Embryonic facial prominence (tissue), 1 donor: ENCODE data around the gene SOD1.
A peak's percentile ranks its signal among the peaks of the same experiment; 100 is the strongest.
"Not testable (repeated sequence)": the region's sequence is repeated elsewhere in the genome, so short reads cannot be mapped to it uniquely, and the experiment has no call there.

Experiments used
- DNase-seq: peaks from one replicate; pipeline ENCODE4 v3.0.0-alpha.2; 2016; ENCODE audit errors: extremely low spot score

Gene SOD1

GRCh38 chr21:31659536-31660258 lies at the start of gene SOD1:
SOD1 (plus strand) TSS chr21:31659693; CDS start chr21:31659770, 77 bp downstream.
- DNase-seq, result peak; percentile 91

DNA sequence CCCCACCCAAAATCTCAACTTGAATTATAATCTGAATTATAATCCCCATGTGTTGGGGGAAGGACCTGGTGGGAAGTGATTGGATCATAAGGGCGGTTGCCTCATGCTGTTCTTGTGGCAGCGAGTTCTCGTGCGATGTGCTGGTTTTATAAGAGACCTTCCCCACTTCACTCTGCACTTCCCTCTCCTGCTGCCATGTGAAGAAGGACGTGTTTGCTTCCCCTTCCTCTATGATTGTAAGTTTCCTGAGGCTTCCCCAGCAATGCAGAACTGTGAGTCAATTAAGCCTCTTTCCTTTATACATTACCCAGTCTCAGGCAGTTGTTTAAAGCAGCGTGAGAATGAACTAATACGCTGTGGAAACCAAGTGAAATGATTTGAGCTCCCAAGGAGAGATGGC lies 48.0 kb upstream of the SOD1 start:
- DNase-seq, result no peak

DNA sequence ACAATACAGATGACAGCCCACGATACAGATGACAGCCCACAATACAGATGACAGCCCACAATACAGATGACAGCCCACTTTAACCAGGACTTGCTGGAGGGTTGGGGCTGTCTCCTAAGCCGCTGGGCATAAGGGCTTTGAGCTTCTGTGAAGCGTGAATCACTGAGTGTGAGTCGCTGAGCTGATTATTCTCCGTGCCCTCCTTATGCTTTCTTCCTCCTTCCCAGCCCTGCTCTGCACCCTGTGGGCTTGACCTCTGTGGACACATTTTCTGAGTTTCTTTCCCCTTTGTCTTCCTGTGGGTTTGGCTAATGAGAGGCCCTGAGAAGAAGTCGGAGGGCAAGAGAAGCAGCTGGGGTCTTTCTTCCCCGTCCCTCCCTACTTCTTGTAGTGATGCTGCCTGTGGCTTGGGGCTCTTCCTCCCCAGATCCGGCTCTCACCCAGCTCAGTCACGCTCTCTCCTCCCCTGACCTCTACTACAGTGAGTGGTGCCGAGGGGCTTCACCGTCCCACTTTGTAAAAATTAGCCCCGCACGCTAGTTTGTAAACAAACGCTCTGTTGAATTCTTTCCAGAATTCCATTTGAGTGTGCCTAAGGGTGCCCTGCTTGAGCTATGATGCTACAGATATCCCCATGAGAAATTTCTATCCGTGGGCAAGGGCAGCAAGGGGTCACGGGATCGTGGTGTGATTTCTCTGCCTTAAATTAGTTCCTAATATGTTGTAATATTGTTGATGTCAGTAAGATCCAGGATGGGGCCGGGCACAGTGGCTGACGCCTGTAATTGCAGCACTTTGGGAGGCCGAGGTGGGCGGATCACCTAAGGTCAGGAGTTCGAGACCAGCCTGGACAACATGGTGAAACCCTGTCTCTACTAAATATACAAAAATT lies 46.4 kb upstream of the SOD1 start:
- no peak for DNase-seq

DNA sequence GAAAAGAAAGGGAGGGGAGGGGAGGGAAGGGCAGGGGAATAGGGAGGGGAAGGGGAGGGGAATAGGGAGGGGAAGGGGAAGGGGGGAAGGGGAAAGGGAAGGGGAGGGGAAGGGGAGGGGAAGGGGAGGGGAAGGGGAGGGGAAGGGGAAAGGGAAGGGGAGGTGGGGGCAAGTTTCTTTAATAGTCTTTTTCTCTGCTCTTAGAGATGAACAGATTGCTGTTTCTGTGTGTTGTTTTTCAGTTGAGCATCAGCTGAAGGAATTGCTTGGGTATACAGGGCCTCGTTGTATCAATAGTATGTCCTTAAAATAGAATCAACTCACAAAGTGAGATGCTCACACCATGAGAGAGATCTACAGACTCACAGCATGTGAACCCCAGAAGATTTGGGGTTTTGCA lies 44.8 kb upstream of the SOD1 start:
- DNase-seq, result no peak

GRCh38 chr21:31616216-31616615 lies 43.3 kb upstream of the SOD1 start:
- DNase-seq, result no peak

GRCh38 chr21:31618696-31619430 lies 40.6 kb upstream of the SOD1 start:
- no peak for DNase-seq

- no peak for DNase-seq
These were observed 37.1 kb upstream of the SOD1 start for GRCh38 chr21:31622397-31622796.

GRCh38 chr21:31623664-31624063 lies 35.8 kb upstream of the SOD1 start:
- DNase-seq, result no peak

- DNase-seq, result no peak
These were observed 35.3 kb upstream of the SOD1 start for GRCh38 chr21:31624181-31624580.

- no peak for DNase-seq
These were observed 34.5 kb upstream of the SOD1 start for GRCh38 chr21:31624961-31625491.

- no peak for DNase-seq
These were observed 29.4 kb upstream of the SOD1 start for GRCh38 chr21:31629972-31630711.

DNA sequence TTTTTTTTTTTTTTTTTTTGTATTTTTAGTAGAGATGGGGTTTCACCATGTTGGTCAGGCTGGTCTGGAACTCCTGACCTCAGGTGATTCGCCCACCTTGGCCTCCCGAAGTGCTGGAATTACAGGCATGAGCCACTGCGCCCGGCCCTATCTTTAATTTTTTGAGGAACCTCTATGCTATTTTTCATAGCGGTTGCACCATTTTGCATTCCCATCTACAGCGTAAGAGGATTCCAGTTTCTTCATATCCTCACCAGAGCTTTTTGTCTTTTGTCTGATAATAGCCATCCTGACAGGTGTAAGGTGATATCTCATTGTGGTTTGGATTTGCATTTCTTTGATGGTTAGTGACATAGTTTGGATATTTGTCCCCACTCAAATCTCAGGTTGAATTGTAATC lies 27.6 kb upstream of the SOD1 start:
- not testable (repeated sequence) for DNase-seq

- no peak for DNase-seq
These were observed 24.5 kb upstream of the SOD1 start for GRCh38 chr21:31634993-31635392.

DNA sequence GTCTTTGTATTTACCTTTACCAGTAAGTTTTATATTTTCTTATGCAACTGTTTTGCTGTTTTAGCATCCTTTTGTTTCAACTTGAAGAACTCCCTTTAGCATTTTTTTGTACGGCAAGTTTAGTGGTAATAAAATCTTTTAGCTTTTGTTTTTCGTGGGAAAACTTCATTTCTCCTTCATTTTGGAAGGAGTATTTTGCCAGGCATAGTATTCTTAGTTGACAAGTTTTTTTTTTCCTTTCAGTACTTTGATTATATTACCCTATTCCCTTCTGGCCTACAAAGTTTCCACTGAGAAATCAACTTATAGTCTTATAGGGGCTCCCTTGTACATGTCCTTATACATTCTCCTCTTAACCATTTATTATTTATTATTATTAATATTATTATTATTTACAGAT lies 22.6 kb upstream of the SOD1 start:
- no peak for DNase-seq

DNA sequence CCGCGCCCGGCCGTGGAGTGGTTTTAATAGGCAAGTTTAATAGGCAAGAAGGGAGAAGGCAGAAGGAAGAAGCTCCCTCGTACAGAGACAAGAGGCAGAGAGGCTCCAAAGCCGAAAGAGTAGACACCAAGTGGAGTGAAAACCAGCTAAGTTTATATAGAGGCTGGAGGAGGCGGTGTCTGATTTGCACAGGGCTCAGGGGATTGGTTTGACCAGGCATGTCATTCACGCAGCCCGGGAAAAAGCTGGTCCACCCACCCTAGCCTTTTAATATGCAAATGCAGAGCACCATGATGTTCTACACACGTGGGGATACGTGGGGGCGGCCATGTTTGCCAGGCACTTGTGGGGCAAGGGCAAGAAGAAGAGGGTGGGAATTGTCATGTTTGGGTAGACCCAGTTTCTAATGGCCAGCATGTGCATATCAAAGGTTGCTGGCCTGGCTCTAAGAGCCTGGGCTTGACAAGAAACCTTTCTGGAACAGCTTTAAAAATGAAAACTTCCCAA lies 18.0 kb upstream of the SOD1 start:
- no peak for DNase-seq

DNA sequence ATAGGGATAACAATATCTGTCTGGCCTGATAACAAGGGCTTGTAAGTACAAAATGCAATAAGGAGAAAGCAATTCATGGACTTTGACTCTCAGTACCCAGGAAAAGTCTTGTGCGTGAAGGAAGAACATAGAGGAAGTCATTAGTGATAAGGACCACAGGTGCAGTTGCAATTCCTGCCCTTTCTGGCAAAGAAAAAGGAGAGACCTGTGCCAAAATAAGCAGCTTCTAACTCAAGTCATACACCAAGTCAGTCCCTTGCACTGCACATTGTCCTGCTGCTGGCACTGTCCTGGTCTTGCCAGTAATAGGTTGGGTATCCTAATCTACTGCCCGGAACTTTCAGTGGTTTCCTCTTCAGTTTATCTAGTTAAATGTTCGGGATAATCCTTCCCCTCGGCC lies 14.8 kb upstream of the SOD1 start:
- DNase-seq, result no peak

GRCh38 chr21:31647650-31648049 lies 11.8 kb upstream of the SOD1 start:
- no peak for DNase-seq

GRCh38 chr21:31650930-31651329 lies 8.6 kb upstream of the SOD1 start:
- no peak for DNase-seq

- not testable (repeated sequence) for DNase-seq
These were observed 8.0 kb upstream of the SOD1 start for GRCh38 chr21:31651491-31651890.

- no peak for DNase-seq
These were observed 5.2 kb upstream of the SOD1 start for GRCh38 chr21:31654340-31654739.
